PFSK-1 (cell line): ENCODE results near the gene VSIG10L.

Experiments
- FOXP2 ChIP-seq: optimal IDR thresholded peaks from 2 replicates; pipeline ENCODE3; 2011; ENCODE audit warnings: borderline replicate concordance, control low read depth, inconsistent platforms; ENCODE audit not compliant: insufficient read depth; ENCODE audit errors: extremely low read length, extremely low read depth
- POLR2AphosphoS5 ChIP-seq: IDR thresholded peaks from 2 replicates; pipeline ENCODE4 v1.6.1; 2012; ENCODE audit warnings: low read depth, mild to moderate bottlenecking, control low read depth, low read length, moderate library complexity
- REST ChIP-seq, 2 experiments: IDR thresholded peaks; 2 replicates each; pipeline versions ENCODE4 v1.6.1 to v1.8.0; 2011 to 2012; ENCODE audit warnings: low read depth in 2 of 2, low read length in 2 of 2, control low read depth in 1 of 2, inconsistent platforms in 1 of 2, mild to moderate bottlenecking in 1 of 2, moderate library complexity in 1 of 2; ENCODE audit not compliant: insufficient read depth in 1 of 2
- SIN3A ChIP-seq: IDR thresholded peaks from 2 replicates; pipeline ENCODE4 v1.6.1; 2012; ENCODE audit warnings: mild to moderate bottlenecking, low read length, moderate library complexity, borderline replicate concordance; ENCODE audit not compliant: insufficient read depth
- TAF1 ChIP-seq: IDR thresholded peaks from 2 replicates; pipeline ENCODE4 v1.6.1; 2012; ENCODE audit warnings: low read length, control low read depth, borderline replicate concordance; ENCODE audit not compliant: insufficient read depth

GRCh38 chr19:51386882-51387520, 45.1 kb upstream of the VSIG10L start:
- TF ChIP-seq POLR2AphosphoS5, result no peak
- no peak for TF ChIP-seq REST (IDR thresholded peaks at IDR 0.05; ENCODE audit: insufficient read depth in 1 of 2, low read depth in 2 of 2, low read length in 2 of 2)
- no peak for TF ChIP-seq TAF1
- no peak for TF ChIP-seq SIN3A
- no peak for TF ChIP-seq FOXP2
